Measurements from ENCODE around the gene CDH19. TPM values are rescaled to one million over a fixed set of nuclear protein-coding genes. Genes with fewer than 3 reads are reported as not detected.
A peak's percentile ranks its signal among the peaks of the same experiment; 100 is the strongest.

CDH19 gene
- total and polyA plus RNA-seq, 2 donors from 2014 or later: 0.37 to 0.94 TPM

DNA sequence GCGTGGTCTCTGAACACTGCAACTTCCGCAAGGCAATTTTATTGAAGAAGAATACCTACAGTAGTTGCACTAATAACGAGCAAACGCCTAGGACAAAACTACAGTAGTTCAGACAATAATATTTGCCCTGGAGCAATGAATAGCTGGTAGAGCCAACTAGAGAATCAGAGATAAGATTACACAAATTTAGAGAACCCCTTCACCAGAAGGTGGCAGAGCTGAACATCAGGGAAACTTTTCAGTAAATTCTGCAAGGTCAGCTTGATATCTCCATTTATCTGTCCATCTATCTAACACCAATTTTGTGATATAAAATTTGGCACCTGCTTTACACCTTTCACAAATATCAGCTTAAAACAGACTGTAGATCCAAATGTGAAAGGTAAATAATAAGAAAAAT, 43.8 kb downstream of the CDH19 start:
- H3K9me3 ChIP-seq (ENCODE audit: control insufficient read depth in 2 of 3, insufficient read depth in 1 of 3, low read length in 3 of 3): no peaks in the 10 kb centered on the region
- FAIRE-seq (no peak), DNase-seq (peak in 2 of 5 donors; percentile 8 to 13)
- no peaks in the 10 kb centered on the region for H3K27me3 ChIP-seq (ENCODE audit: control insufficient read depth, insufficient read depth, low read length)
- H3K27ac ChIP-seq (ENCODE audit: low read depth in 2 of 2, low read length in 2 of 2): no peak overlapping the region
- no peaks in the 10 kb centered on the region for H3K4me1 ChIP-seq (ENCODE audit: control insufficient read depth in 2 of 3, insufficient read depth in 2 of 3, low read depth in 1 of 3, low read length in 3 of 3)
- TF ChIP-seq, protein P1, sequence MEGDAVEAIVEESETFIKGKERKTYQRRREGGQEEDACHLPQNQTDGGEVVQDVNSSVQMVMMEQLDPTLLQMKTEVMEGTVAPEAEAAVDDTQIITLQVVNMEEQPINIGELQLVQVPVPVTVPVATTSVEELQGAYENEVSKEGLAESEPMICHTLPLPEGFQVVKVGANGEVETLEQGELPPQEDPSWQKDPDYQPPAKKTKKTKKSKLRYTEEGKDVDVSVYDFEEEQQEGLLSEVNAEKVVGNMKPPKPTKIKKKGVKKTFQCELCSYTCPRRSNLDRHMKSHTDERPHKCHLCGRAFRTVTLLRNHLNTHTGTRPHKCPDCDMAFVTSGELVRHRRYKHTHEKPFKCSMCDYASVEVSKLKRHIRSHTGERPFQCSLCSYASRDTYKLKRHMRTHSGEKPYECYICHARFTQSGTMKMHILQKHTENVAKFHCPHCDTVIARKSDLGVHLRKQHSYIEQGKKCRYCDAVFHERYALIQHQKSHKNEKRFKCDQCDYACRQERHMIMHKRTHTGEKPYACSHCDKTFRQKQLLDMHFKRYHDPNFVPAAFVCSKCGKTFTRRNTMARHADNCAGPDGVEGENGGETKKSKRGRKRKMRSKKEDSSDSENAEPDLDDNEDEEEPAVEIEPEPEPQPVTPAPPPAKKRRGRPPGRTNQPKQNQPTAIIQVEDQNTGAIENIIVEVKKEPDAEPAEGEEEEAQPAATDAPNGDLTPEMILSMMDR (IDR thresholded peaks at IDR 0.05; ENCODE audit: borderline replicate concordance, extremely low read depth, insufficient read depth): no peak
- H3K9ac ChIP-seq (ENCODE audit: low read length in 3 of 3): no peak overlapping the region
- H3K36me3 ChIP-seq (ENCODE audit: control insufficient read depth in 2 of 3, insufficient read depth in 3 of 3, low read length in 3 of 3): no peaks in the 10 kb centered on the region
- intact Hi-C loops (cut with DNase I): no loop called here
- no peak overlapping the region for H3K4me3 ChIP-seq (ENCODE audit: low read length in 3 of 3)

DNA sequence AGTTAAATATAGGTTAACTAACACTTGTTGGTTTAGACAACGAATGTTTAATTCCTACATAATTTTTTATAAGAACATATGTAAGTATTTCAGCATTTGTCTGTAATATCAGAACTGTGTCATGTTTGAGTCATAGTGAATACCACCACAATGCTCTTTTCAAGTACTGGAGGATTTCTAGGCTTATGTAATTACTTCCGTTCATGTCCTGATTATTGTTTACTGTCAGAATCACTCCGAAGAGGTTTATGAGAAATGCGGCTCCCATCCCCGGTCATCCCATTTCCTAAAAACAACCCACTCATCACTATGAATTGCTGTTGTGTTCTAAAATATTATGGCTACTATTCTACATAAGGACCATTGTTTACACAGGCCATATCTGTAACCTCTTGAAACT, 45.1 kb downstream of the CDH19 start:
- no peaks in the 10 kb centered on the region for H3K27me3 ChIP-seq (ENCODE audit: control insufficient read depth, insufficient read depth, low read length)
- no peaks in the 10 kb centered on the region for H3K4me1 ChIP-seq (ENCODE audit: control insufficient read depth in 2 of 3, insufficient read depth in 2 of 3, low read depth in 1 of 3, low read length in 3 of 3)
- TF ChIP-seq, protein P1 (IDR thresholded peaks at IDR 0.05; ENCODE audit: borderline replicate concordance, extremely low read depth, insufficient read depth): no peak
- no peak overlapping the region for H3K9ac ChIP-seq (ENCODE audit: low read length in 3 of 3)
- FAIRE-seq (no peak), DNase-seq (no peak)
- H3K9me3 ChIP-seq (ENCODE audit: control insufficient read depth in 2 of 3, insufficient read depth in 1 of 3, low read length in 3 of 3): no peaks in the 10 kb centered on the region
- H3K27ac ChIP-seq (ENCODE audit: low read depth in 2 of 2, low read length in 2 of 2): no peak overlapping the region
- no peaks in the 10 kb centered on the region for H3K36me3 ChIP-seq (ENCODE audit: control insufficient read depth in 2 of 3, insufficient read depth in 3 of 3, low read length in 3 of 3)
- no peak overlapping the region for H3K4me3 ChIP-seq (ENCODE audit: low read length in 3 of 3)
- intact Hi-C loops (cut with DNase I): no loop called here

DNA sequence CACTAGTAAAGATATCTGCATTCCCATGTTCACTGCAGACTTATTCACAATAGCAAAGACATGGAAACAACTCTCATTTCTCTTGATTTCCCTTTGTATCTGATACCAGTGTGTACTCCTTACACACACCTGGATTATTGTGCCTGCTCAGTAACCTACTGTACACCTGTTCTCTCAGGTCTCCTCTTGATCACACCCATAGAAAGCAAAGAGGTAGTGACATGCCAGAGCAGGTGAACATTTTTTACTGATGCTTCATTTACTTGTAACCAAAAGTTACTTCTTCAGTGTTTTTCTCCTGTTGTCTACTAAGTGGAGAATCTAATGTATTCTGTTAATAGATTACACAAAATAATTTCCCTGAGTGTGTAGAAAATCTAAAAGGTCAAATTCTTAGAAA, 46.8 kb downstream of the CDH19 start:
- Histone ChIP-seq H3K9me3 (ENCODE audit: control insufficient read depth in 2 of 3, insufficient read depth in 1 of 3, low read length in 3 of 3) (no peaks in the 10 kb centered on the region), H3K27ac (ENCODE audit: low read depth in 2 of 2, low read length in 2 of 2) (no peak overlapping the region), H3K36me3 (ENCODE audit: control insufficient read depth in 2 of 3, insufficient read depth in 3 of 3, low read length in 3 of 3) (no peaks in the 10 kb centered on the region), H3K9ac (ENCODE audit: low read length in 3 of 3) (no peak overlapping the region), H3K27me3 (ENCODE audit: control insufficient read depth, insufficient read depth, low read length) (no peaks in the 10 kb centered on the region), H3K4me3 (ENCODE audit: low read length in 3 of 3) (no peak overlapping the region), H3K4me1 (ENCODE audit: control insufficient read depth in 2 of 3, insufficient read depth in 2 of 3, low read depth in 1 of 3, low read length in 3 of 3) (no peaks in the 10 kb centered on the region)
- FAIRE-seq: no peak
- intact Hi-C loops (cut with DNase I): no loop called here
- no peak for DNase-seq
- TF ChIP-seq, protein P1 (IDR thresholded peaks at IDR 0.05; ENCODE audit: borderline replicate concordance, extremely low read depth, insufficient read depth): no peak

DNA sequence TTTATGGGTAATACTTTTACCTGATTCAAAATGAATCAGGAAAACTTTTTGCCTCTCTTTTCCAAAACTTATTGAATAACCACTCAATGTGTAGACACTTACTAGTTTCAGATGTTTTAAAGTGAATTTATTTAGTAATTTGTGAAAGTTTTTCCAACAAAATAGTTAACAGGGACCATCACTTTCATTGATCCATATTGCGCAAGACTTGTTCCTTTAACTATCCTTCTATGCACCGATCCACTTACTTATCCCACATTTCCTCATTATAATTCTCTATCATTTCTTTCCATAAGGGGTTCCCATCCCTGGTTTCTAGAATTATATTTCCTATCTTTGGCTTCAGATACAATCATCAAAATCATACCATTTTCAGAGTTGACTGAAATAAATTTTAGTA, 48.3 kb downstream of the CDH19 start:
- Histone ChIP-seq H3K36me3 (ENCODE audit: control insufficient read depth in 2 of 3, insufficient read depth in 3 of 3, low read length in 3 of 3) (no peaks in the 10 kb centered on the region), H3K4me1 (ENCODE audit: control insufficient read depth in 2 of 3, insufficient read depth in 2 of 3, low read depth in 1 of 3, low read length in 3 of 3) (no peaks in the 10 kb centered on the region), H3K9me3 (ENCODE audit: control insufficient read depth in 2 of 3, insufficient read depth in 1 of 3, low read length in 3 of 3) (no peaks in the 10 kb centered on the region), H3K4me3 (ENCODE audit: low read length in 3 of 3) (no peak overlapping the region), H3K9ac (ENCODE audit: low read length in 3 of 3) (no peak overlapping the region), H3K27me3 (ENCODE audit: control insufficient read depth, insufficient read depth, low read length) (no peaks in the 10 kb centered on the region), H3K27ac (ENCODE audit: low read depth in 2 of 2, low read length in 2 of 2) (no peak overlapping the region)
- DNase-seq (no peak), FAIRE-seq (no peak)
- intact Hi-C loops (cut with DNase I): no loop called here
- TF ChIP-seq, protein P1 (IDR thresholded peaks at IDR 0.05; ENCODE audit: borderline replicate concordance, extremely low read depth, insufficient read depth): no peak
